Measurements from ENCODE around the gene C13orf42. TPM values are rescaled to one million over a fixed set of nuclear protein-coding genes. Genes with fewer than 3 reads are reported as not detected.

C13orf42 gene
- total RNA-seq, 1 experiment from 2014 or later, result not detected

DNA sequence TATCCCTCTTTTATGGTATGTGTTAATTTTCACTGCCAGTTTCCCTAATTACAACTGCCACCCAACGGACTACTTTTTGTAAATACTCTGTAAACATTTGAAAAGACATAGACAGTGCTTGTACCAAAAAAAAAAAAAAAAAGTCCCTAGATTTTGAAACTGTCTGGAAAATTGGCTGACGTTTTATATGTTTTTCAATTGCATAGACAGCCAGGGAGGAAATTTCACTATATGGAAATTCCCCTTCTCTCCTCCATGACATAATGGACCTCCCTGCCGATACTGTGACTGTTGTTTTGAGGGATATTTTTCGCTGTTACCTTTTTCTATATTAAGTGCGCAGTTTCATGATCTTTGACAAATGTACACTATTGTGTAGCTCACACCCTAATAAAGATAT lies 43.4 kb downstream of the C13orf42 start:
- intact Hi-C loops (cut with micrococcal nuclease), result loop anchor here (10.0 kb wide), 2 partner anchors 533 to 1223 kb away; no protein-coding TSS in a partner anchor
- ChIA-PET CTCF (no interaction called here), POLR2A (no interaction called here), RAD21 (ENCODE audit: low non-redundant PET in 1 of 2, low total read pairs in 2 of 2, uncharacterized antibody in 2 of 2, unreplicated experiment in 2 of 2) (no interaction called here)
- no peak overlapping the region for H3K4me2 ChIP-seq (ENCODE audit: low read length)
- BruUV-seq (replicated peaks), result no TSS peak
- H3K4me1 ChIP-seq (ENCODE audit: control insufficient read depth in 1 of 2, insufficient read depth in 2 of 2, low read length in 2 of 2), result peaks cover 0 to 4% of the 10 kb centered on the region in 2 experiments; a peak in 2 of 4 replicates
- H3K9me2 ChIP-seq (ENCODE audit: insufficient read depth), result no peaks in the 10 kb centered on the region
- ATAC-seq, result no peak
- H3K9me3 ChIP-seq (ENCODE audit: control insufficient read depth in 1 of 2, insufficient read depth in 1 of 2, low read depth in 1 of 2, low read length in 2 of 2), result no peaks in the 10 kb centered on the region
- no peak overlapping the region for H2AFZ ChIP-seq (ENCODE audit: low read depth, low read length, poor library complexity, severe bottlenecking)
- no peak overlapping the region for H3K27ac ChIP-seq (ENCODE audit: low read depth, low read length)
- no peak overlapping the region for H3K4me3 ChIP-seq (replicated peaks in 1 of 2; ENCODE audit: low read depth in 1 of 2, low read length in 2 of 2)
- no peaks in the 10 kb centered on the region for H4K20me1 ChIP-seq (ENCODE audit: insufficient read depth)
- DNase-seq (ENCODE audit: low read depth, low spot score), result no peak
- H3K36me3 ChIP-seq (ENCODE audit: control insufficient read depth in 1 of 2, insufficient read depth in 2 of 2, low read length in 2 of 2), result no peaks in the 10 kb centered on the region
- TF ChIP-seq CTCF (IDR thresholded peaks at IDR 0.05 in 2 of 3, conservative IDR thresholded peaks at IDR 0.05 in 1 of 3; ENCODE audit: borderline replicate concordance in 1 of 3, insufficient read depth in 1 of 3, low read depth in 2 of 3, low read length in 2 of 3) (no peak), TCF7L2 (IDR thresholded peaks at IDR 0.05; ENCODE audit: borderline replicate concordance, extremely low read depth, insufficient read depth, insufficient read length) (no peak), EGR1 (IDR thresholded peaks at IDR 0.05; ENCODE audit: low read depth) (no peak), RAD21 (IDR thresholded peaks at IDR 0.05; ENCODE audit: low read depth) (no peak), SIN3A (IDR thresholded peaks at IDR 0.05; ENCODE audit: low read depth) (no peak), SP1 (IDR thresholded peaks at IDR 0.05; ENCODE audit: low read depth) (no peak), SRF (IDR thresholded peaks at IDR 0.05; ENCODE audit: low read depth) (no peak), ZFX (IDR thresholded peaks at IDR 0.05) (no peak), POLR2AphosphoS5 (IDR thresholded peaks at IDR 0.05; ENCODE audit: low read depth, low read length) (no peak), CBX3 (IDR thresholded peaks at IDR 0.05; ENCODE audit: low read depth) (no peak), EZH2phosphoT487 (IDR thresholded peaks at IDR 0.05; ENCODE audit: borderline replicate concordance) (no peak), REST (IDR thresholded peaks at IDR 0.05; ENCODE audit: low read depth) (no peak), EZH2 (IDR thresholded peaks at IDR 0.05) (no peak), POLR2A (IDR thresholded peaks at IDR 0.05; ENCODE audit: borderline replicate concordance, extremely low read depth, insufficient read depth, insufficient read length) (no peak)
- TF ChIP-seq, protein P1, sequence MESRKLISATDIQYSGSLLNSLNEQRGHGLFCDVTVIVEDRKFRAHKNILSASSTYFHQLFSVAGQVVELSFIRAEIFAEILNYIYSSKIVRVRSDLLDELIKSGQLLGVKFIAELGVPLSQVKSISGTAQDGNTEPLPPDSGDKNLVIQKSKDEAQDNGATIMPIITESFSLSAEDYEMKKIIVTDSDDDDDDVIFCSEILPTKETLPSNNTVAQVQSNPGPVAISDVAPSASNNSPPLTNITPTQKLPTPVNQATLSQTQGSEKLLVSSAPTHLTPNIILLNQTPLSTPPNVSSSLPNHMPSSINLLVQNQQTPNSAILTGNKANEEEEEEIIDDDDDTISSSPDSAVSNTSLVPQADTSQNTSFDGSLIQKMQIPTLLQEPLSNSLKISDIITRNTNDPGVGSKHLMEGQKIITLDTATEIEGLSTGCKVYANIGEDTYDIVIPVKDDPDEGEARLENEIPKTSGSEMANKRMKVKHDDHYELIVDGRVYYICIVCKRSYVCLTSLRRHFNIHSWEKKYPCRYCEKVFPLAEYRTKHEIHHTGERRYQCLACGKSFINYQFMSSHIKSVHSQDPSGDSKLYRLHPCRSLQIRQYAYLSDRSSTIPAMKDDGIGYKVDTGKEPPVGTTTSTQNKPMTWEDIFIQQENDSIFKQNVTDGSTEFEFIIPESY (IDR thresholded peaks at IDR 0.05; ENCODE audit: extremely low read depth, insufficient replicate concordance, low read length), result no peak
- H3K79me2 ChIP-seq (ENCODE audit: insufficient read depth, low read length), result no peaks in the 10 kb centered on the region
- no peaks in the 10 kb centered on the region for H3K27me3 ChIP-seq (ENCODE audit: insufficient read depth, low read length)
- H3K9ac ChIP-seq (ENCODE audit: low read length), result no peak overlapping the region
